Measurements from ENCODE around the gene TACC3. TPM values are rescaled to one million over a fixed set of nuclear protein-coding genes. Genes with fewer than 3 reads are reported as not detected.

TACC3 gene
- total and polyA plus RNA-seq, 12 donors: 2.3 to 16.2 (median 4.8) TPM

GRCh38 chr4:1722551-1723118, 1.3 kb downstream of the TACC3 start:
- H3K27ac ChIP-seq: peak overlapping the region in 5 of 10 donors; percentile 14 to 94 (median 22)
- no peaks in the 10 kb centered on the region for H3K27me3 ChIP-seq
- peaks cover 29 to 84% (median 52%) of the 10 kb centered on the region in 9 donors for H3K4me1 ChIP-seq
- H3K36me3 ChIP-seq: peaks cover 0 to 55% (median 6%) of the 10 kb centered on the region in 9 donors
- DNase-seq (no peak), ATAC-seq (no peak)
- WGBS, 2 donors: 49 to 51% methylated on average over 18 of the region's 18 CpGs
- intact Hi-C loops (cut with DNase I): loop anchor here in 4 of 10 donors (10.0 kb wide), 2 partner anchors 368 to 378 kb away; partner anchors contain the start of gene UVSSA (in 1 of the 4)
- H3K9me3 ChIP-seq: no peaks in the 10 kb centered on the region
- no peak for TF ChIP-seq CTCF (IDR thresholded peaks at IDR 0.05)
- H3K4me3 ChIP-seq: peak overlapping the region in 1 of 10 donors; percentile 83

GRCh38 chr4:1723131-1723801, 1.9 kb downstream of the TACC3 start:
- Histone ChIP-seq H3K4me1 (peaks cover 31 to 84% (median 49%) of the 10 kb centered on the region in 9 donors), H3K27ac (peak overlapping the region in 5 of 10 donors; percentile 3 to 92 (median 22)), H3K27me3 (no peaks in the 10 kb centered on the region), H3K36me3 (peaks cover 0 to 55% (median 6%) of the 10 kb centered on the region in 9 donors), H3K9me3 (no peaks in the 10 kb centered on the region), H3K4me3 (peak overlapping the region in 2 of 10 donors; percentile 20 to 83)
- WGBS, 2 donors: 78 to 83% methylated on average over 12 of the region's 12 CpGs
- DNase-seq (no peak), ATAC-seq (no peak)
- intact Hi-C loops (cut with DNase I): loop anchor here in 4 of 10 donors (10.0 kb wide), 2 partner anchors 368 to 378 kb away; partner anchors contain the start of gene UVSSA (in 1 of the 4)
- no peak for TF ChIP-seq CTCF (IDR thresholded peaks at IDR 0.05)

- intact Hi-C loops (cut with DNase I): loop anchor here in 9 of 10 donors (2.0 to 10.0 kb wide), 6 partner anchors 33 to 381 kb away; partner anchors contain the start of gene UVSSA (in 1 of the 9)
- Histone ChIP-seq H3K4me1 (peaks cover 13 to 82% (median 43%) of the 10 kb centered on the region in 9 donors), H3K27me3 (no peaks in the 10 kb centered on the region), H3K9me3 (no peaks in the 10 kb centered on the region), H3K27ac (peak overlapping the region in 1 of 10 donors; percentile 86), H3K4me3 (no peak overlapping the region), H3K36me3 (peaks cover 0 to 69% (median 6%) of the 10 kb centered on the region in 9 donors)
- no peak for TF ChIP-seq CTCF (IDR thresholded peaks at IDR 0.05)
- ATAC-seq: no peak
- DNase-seq: no peak
- 88 to 93% methylated on average over 10 of the region's 10 CpGs for WGBS, 2 donors
Measured at GRCh38 chr4:1725521-1725920, 4.2 kb downstream of the TACC3 start.

- peaks cover 0 to 77% (median 9%) of the 10 kb centered on the region in 9 donors for H3K36me3 ChIP-seq
- peak; percentile 89 for DNase-seq
- 53% methylated on average over 17 of the region's 17 CpGs for WGBS, 2 donors
- intact Hi-C loops (cut with DNase I): loop anchor here (1.0 to 10.0 kb wide), 7 partner anchors 33 to 382 kb away; partner anchors contain the start of gene UVSSA (in 1 of the 10)
- H3K4me1 ChIP-seq: peaks cover 13 to 82% (median 43%) of the 10 kb centered on the region in 9 donors
- TF ChIP-seq CTCF (IDR thresholded peaks at IDR 0.05): peak; percentile 97 to 99 (median 99)
- no peaks in the 10 kb centered on the region for H3K27me3 ChIP-seq
- ATAC-seq: peak in 7 of 8 donors; percentile 42 to 81 (median 61)
- H3K9me3 ChIP-seq: no peaks in the 10 kb centered on the region
- H3K4me3 ChIP-seq: peak overlapping the region in 1 of 10 donors; percentile 9
- H3K27ac ChIP-seq: peak overlapping the region in 9 of 10 donors; percentile 63 to 87 (median 81)
Measured at GRCh38 chr4:1726146-1726934, 5.0 kb downstream of the TACC3 start.

Data from heart right ventricle (tissue), 16 donors.